ENCODE data around the gene DOK7.

Gene DOK7

DNA sequence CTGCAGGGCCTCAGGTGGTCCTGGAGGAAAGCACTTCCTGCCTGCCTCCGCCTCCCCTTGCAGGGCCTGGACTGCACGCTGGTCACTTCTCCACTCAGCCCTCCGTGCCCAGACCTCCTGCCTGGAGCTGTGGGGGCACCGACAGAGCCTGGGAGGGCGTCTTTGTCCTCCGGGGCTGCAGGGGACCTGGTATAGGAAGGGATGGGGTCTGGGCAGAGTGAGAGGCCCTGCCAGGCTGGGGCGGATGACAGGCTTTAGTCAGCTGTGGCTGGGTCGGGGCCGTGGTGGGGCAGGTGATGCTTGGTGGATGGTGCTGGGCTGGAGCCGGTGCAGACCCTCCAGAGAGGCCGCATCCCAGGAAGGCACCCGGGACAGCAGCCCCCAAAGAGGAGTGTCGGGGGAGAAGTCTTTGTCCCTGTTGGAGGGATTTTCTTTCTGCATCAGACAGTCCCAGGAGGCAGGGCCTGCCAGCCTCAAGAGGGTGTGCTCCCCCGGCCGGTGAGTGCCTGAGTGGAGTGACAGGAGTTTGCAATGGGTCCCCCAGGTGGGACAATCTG is 1.3 kb downstream of the DOK7 start:
- DNase-seq = no peak

DNA sequence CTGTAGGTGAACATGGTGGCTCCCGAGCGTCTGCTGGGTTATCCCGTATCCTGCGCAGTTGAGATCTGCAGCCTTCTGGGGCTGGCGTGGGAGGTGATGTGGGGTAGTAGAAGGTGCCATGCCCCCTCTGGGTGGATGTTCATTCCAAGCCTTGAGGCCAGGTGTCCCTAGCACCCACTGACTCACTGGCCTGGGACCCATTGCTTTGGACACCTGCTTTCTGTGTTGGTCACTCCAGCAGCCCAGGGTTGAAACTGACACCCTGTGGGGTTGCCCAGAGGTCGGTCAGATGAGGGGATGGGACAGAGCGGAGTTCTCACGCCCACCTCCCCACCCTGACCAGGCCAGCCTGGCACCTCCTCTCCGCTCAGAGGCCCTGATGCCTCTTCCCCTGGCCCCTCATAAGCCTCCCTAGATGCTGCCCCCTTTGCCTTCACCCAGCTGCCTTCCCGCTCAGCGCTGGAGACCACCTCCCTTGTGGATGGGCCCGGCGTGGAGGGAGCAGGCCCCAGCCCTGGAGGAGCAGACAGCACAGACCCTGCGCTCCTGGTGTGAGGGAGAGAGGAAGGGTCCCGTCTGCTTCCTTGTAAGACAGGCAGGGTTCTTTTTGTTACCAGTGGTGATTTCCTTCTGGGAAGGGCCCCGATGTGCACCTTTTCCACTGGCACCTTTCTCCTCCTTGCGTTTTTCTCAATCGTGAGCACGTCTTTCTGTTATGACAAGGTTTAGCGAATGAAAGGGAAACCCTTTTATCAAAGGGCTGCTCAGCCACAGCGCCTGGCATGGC is 2.0 kb downstream of the DOK7 start:
- DNase-seq = no peak

DNA sequence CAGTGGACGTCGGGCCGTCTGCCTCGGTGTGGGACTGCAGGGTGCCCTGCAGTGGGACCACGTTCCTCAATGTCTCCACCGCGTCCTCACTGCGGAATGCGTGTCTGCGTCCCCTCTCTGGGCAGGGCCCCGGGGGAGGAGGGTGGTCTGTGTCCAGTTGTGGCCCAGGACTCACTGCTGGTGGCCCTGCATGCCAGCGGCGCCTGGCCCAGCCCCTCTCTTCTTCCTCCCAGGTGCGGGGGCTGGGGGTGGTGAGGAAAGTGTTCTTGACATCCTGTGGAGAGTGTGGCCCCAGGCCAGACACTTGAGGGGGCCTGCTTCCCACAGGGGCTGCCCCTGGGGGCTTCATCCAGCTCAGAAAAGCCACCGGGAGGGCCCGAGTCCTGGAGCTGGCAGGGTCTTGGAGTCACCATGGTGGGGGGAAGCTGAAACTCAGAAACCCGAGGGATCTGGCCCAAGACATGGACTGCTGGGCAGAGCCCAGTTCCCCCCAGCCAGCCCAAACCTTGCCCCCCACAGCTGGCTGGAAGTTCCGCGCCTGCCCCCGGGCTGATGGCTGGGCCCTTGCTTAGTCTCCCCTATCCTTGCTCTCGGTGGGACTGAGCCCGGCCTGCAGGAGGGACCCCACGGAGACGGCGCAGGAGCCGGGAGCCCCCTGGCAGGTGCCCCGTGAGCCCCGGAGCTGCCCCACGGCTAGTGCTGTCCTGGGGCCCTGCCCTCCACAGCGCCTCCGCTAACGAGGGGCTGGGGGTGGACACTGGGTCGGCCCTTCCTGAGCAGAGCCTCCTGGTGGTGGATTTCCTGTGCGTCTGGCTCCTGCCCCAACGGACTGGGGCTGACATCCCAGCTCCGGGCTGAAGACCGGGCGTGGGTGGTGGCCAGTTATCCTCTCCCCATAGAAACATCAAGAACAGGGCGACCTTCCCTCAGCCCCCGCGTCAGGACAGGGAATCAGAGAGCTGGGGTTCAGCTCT is 2.9 kb downstream of the DOK7 start:
- no peak for DNase-seq

DNA sequence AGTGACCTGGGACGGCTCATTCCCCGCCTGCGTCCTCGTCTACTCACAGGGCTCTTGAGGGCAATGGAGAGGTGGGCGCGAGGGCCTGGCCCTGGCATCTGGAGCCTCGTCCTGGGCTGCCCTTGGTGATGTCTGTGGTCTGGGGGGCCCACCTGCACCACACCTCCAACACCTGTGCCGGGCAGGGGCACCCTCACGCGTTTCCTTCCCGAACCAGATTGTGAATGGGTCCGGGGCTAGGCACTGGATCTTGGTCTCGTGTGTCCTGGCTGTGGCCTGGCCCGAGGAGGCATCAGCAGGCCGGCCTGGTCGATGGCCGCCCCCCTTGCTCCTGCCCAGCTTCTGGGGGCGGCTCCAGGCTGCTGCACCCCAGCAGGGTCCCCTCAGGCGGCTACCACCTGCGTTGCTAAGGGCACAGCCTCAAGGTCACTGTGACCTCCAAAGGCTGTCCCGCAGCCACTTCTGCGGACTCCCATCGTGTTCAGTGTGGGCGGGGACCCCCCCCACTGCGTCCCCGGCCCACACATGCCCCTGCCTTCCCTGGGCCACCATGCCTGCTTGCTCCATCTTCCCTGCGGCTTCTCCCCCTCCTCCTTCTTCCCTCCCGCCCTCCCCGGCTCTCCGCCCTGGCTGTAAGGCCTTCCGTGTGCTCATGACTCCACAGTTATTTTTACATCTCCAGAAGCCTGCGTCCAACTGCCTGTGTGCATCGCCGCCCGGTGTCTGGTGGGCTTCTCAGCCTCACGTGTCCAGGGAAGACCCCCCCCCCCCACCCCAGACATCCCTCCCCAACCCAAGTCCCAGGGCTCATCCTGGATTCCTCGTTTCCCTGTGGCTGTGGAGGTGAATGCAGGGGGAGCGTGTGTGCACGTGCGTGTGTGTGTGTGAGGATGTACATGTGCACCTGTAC is 3.8 kb downstream of the DOK7 start:
- no peak for DNase-seq

DNA sequence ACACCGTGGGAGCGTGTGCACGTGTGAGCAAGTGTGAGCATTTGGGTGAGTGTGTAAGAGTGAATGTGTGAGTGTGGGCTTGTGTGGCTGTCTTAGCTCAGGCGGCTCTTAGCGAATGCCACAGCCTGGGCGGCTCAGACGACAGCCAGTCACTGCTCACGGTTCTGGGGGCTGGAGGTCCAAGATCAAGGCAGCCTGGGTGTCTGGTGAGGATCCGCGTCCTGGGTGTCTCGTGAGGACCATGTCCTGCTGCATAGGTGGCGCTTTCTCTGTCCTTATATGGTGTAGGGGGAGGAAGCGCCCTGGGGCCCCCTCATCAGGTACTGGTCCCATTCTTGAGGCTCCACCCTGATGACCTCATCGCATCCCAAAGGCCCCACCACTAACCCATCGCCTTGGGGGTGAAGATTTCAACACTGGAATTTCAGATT is 4.5 kb downstream of the DOK7 start:
- no peak for DNase-seq

DNA sequence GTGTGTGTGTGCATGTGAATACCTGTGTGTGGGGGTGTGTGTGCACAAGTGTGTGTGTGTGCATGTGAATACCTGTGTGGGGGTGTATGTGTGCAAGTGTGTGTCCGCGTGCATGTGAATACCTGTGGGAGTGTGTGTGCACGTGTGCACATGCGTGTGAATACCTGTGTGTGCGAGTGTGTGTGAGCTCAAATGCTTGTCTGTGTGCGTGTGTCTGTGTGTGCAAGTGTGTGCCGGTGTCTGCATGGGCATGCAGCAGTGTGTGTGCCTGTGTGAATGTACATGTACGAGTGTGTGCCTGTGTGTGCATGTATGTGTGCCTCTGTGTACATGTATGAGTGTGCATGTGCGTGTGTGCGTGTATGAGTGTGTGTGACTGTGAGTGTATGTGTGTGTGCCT is 5.0 kb downstream of the DOK7 start:
- no peak for DNase-seq

DNA sequence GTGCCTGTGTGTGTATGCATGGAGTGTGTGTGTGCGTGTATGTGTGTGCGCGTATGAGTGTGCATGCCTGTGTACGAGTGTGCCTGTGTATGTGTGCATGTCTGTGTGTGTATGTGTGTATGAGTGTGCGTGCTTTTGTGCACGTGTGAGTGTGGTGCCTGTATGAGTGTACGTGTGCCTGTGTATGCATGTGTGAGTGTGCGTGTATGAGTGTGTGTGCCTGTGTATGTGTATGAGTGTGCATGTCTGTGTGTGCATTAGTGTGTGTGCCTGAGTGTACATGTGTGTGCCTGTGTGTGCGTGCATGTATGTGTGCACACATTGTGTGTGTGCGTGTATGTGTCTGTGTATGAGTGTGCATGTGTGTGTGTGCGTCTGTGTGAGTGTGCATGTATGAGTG is 5.7 kb downstream of the DOK7 start:
- DNase-seq = no peak

DNA sequence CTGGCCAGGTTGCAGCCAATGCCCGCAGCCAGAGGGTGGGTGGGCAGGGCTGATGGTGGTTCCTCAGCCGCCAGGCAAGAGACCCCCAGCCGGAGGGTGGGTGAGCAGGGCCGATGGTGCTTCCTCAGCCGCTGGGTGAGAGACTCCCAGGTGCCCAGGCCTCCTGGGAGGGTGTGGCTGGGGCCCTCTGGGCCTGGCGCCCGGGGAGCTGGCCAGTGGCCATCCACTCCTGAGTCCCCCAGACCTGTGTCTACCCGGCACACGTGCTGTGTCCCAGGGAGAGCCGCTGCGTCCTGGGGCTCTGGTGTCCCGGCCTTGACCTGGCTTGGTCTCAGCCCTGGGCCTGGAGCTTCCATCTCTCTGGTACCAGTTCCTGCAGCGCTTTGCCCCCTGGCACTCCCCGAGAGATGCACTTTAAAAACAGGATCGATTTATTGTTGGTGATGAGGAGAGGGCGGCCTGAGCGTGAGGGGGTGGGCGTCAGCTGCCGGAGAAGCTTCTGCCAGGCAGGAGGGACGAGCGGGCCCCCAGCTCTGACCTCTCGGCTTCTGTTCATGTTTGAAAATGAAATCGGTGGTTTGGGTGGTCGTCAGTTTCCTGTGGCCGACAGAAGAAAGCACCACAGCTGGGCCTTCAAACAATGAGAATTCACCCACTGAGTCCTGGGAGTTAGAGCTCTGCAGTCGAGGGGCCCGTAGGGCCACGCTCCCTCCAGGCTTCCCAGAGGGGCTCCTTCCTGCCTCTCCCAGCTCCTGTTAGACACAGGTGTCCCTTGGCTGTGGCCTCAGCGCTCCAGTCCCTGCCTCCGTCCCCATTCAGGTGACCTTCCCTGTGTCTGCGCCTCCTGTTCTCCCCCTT is 6.5 kb downstream of the DOK7 start:
- no peak for DNase-seq

DNA sequence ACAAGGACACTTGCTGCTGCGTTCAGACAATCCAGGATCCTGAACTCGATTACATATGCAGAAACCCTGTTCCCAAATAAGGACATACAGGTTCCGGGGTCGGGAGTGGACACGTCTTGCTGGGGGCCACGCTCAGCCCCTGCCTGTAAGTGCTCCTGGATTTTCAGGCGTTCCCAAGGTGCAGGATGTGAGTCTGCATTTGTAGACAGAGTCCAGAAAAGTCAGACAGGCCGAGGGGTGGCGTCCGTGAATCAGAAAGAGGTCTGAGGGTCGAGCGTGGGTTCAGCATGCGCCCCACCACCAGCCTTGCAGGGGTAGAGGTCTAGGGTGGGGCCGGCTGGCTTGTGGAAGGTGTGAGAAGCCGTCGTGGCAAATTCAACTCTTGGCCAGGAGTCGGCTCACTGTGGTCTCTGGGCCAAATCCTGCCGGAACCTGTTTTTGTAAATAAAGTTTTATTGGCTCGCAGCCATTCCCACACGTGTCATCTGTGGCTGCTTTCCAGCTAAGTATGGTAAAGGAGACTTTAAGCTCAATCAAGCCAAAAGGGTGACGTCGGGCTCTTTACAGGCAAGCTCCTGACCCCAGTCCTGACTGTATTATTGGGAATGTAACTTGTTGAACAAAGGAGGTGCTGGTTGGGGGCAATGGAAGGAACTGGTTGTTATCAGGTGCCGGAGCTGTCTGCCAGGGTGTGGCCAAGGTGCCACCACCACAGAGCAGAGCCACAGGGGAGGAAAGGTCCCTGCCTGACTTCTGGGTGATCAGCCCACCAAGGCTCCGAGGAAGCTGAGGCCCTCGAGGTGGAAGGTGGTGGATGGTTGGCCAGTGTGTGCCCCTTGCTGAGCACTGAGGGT is 7.4 kb downstream of the DOK7 start:
- DNase-seq = no peak

DNA sequence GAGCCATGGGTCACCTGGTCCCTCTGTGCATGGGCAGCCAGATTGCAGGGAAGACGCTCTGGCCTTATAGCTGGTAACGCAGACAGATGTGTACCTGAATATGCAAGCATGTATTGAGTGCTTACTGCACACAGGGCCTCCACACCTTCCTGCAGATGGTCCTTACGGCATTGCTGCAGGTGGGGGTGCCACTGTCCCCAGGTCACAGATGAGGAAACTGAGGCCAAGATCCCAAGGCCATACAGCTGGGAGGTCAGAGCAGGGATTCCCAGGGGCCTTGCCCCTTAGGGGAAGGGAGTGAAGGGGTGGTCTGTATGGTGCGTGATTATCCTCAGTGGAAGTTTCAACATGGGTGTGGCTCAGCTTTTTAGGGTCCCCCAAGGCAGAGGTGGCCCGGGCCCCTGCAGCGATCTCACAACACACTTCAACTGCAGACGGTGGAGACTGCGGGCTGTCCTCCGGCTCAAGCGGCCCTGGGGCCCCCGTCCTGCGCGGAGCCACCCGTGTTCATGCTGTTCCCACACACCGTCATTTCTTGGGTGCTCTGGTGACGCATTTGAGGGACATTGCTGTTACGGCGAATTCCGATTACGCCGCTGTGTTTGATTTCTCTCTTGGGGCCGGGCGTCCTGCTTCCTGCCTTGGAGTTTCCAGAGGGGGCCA is 8.1 kb downstream of the DOK7 start:
- DNase-seq = no peak

DNA sequence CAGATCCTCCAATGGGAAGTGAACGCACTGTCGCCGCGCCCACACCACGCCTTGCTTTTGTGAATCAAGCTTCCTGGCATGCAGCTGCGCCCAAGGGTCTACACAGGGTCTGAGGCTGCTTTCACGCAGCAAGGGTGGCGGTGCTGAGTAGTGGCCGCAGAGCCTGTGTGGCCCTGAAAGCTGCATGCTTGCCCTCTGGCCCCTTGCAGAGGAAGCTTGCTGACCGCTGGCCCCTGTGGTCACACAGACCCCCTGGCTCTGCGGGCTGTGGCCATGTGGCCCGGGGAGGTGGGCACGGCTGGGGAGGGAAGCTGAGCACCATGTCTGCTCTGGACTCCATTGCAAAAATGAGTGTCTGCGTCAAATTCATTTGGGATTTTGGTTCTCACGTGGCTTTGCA is 8.8 kb downstream of the DOK7 start:
- DNase-seq = no peak

DNA sequence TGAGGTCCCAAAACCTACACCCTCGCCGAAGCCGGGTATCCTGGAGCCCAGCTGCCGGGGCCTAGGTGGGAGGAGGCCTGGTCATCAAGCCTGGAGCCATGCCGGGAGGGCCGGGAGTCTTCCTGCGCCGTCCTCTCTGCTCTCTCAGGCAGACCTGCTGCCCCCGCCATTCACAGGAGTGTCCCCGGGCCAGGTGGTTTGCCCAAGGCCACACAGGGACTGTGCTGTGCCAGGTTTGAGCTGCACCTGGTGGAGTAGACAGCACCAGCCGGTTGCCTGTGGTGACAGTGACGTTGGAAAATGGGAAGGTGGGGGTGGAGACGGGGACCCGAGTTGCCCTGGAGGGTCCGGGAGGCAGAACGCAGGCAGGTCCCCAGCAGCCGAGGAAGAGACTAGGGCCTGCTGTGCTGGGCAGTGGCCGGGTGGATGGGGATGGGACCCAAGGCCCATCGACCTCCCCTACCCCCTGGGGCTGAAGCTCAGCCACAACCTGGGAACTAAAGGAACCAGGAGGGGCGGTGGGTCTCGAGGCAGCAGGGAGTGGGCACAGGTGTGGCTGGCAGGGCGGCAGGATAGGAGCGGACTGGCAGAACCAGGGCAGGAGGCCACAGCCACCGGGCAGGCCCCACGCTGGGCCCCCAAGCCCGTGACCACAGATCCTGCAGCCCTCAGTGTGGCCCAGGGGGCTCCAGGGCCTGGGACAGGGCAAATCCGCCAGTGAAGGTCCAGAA is 9.5 kb downstream of the DOK7 start:
- DNase-seq = no peak

DNA sequence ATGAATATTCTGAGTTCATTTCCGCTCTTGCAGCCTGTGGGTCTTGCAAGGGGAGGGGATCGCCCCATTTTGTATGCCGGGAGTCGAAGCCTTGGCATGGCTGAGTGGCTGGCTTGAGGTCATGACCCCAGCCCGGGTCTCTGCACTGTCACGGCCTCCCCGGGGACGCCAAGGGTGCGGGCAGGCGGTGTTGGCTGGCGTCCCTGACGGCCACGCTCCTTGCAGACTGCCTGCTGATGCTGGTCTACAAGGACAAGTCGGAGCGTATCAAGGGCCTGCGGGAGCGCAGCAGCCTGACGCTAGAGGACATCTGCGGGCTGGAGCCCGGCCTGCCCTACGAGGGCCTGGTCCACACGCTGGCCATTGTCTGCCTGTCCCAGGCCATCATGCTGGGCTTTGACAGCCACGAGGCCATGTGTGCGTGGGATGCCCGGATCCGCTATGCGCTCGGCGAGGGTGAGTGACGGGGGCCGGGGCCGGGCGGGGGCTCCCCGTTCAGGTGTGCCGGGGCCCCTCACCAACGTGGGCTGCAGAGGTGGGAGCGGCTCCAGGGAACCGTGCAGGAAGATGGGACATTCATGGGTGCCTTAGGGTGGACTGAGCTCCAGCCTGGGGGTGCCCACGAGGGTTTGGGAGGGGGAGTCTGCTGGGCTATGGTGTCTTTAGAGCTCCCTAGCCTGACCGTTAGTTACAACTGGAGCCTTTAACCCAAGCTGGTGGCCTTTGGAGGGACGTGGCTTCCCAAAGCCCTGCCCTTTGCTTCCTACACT is 10.3 kb downstream of the DOK7 start:
- no peak for DNase-seq

DNA sequence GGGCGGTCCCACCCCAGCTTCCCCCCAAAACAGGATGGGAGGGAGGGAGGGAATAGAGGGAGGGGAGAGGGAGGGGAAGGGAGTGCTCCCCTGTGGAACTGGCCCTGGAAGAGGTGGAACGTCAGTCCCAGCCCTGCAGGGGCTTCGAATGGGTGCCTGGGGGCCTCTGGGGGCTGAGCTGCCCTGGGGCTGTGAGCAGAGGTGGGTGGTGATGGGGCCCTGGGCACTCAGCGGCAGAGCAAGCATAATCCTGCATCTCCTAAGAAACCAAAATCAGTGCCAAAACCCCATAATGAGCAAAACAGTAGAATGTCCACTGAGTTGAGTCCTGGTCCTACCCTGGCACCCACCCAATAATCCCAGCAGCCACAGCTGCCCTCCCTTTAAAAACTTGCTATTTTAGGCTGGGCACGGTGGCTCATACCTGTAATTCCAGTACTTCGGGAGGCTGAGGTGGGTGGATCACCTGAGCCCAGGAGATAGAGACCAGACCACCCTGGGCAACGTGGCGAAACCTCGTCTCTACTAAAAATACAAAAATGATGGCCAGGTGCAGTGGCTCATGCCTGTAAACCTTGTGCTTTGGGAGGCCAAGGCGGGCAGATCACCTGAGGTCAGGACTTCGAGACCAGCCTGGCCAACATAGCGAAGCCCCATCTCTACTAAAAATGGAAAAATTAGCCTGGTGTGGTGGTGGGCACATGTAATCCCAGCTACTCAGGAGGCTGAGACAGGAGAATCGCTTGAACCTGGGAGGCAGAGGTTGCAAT is 11.1 kb downstream of the DOK7 start:
- no peak for DNase-seq

DNA sequence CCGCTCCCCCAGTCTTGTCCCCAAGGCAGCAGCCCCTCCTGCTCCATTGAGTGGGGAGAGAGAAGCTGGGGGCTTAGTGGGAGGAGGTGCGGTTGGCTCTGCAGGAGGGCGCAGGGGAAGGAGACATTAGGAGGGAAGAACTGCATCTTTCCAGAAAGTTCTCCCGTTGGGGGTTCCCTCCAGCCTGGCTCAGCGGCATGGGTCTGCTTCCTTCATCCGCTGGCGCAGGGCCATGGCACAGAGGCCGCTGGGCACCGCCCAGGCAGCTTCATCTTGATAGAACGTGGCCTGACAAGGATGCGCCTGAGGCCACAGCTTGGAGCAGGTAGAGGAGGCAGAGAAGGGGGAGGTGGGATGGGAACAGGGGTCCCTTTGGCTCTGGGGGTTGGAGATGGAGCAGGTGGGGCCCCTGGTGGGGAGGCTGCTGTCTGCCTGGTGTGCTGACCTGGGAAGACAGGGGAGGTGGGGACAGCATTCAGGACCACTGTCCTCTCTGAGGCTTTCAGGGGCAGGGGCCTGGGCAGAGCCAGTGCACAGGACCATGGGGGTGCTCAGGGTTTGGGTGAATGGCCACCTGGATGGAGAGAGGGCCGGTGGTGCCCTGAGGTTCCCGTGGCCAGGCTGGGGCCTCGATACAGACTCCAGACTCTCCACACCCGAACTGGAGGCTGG is 12.1 kb downstream of the DOK7 start:
- DNase-seq = no peak

DNA sequence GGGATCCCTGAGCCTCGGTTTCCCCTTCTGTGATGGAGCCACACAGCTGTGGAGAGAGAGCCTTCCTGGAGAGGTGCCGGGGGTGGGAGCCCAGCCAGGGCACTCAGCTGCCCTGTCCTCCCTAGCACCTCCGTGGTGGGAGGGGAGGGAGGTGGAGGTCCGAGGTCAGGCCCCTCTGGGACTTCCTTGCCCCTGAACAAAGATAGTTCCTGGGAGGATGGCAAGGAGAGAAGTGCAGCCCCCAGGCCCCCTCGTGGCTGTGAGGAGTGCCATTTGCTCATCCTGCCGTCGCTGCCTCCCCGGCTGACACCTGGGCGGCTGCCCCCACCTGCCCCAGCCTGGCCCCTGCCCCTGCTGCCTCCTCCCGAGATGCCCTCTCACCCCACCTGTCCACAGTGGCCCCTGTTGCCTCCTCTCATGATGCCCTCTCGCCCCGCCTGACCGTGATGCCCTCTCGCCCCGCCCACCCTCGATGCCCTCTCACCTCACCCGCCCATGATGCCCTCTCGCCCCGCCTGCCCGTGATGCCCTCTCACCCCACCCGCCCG is 12.7 kb downstream of the DOK7 start:
- no peak for DNase-seq

DNA sequence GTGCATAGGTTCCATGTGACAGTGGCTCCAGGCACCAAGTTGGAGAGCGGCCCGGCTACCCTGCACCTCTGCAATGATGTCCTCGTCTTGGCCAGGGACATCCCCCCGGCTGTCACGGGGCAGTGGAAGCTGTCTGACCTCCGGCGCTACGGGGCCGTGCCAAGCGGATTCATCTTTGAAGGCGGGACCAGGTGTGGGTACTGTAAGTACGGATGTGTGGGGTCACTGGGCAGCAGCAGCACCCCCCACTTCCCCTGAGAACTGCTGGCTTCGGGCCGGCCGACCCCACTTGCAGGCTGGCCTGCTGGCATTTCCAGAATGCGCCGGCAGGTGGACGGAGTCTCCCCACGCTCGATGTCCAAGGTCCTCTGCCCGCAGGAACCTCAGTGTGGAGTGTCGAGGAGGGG is 13.2 kb downstream of the DOK7 start:
- no peak for DNase-seq
